Measurements from ENCODE around the gene NCCRP1.

DNA sequence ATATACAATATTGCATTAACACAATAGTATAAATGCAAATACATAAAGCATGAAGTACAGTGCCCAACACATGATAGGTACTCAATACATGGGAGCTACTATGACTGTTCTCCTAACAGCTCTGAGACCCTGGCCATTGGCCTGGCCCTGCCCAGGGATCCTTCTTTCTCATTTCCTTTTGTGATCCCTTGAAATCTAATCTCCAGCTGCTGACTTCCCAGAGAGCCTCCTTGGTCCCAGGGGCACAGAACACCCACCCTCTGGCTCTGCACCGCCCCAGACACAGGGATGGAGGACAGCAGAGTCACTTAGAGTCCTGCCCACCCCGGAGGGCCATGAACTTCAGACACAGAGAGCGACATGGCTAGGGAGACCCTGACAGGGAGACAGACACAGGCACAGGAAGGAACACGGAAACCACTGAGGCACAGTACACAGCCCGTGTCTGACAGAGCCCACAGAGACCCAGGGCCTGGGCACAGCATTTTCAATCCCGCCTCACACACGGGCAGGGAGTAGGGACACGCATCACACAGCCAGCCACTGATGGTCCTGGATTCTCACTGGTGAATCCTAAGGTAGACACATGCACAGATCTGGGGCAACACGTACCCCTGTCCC lies 11.5 kb downstream of the NCCRP1 start:
- TF ChIP-seq, protein P1, sequence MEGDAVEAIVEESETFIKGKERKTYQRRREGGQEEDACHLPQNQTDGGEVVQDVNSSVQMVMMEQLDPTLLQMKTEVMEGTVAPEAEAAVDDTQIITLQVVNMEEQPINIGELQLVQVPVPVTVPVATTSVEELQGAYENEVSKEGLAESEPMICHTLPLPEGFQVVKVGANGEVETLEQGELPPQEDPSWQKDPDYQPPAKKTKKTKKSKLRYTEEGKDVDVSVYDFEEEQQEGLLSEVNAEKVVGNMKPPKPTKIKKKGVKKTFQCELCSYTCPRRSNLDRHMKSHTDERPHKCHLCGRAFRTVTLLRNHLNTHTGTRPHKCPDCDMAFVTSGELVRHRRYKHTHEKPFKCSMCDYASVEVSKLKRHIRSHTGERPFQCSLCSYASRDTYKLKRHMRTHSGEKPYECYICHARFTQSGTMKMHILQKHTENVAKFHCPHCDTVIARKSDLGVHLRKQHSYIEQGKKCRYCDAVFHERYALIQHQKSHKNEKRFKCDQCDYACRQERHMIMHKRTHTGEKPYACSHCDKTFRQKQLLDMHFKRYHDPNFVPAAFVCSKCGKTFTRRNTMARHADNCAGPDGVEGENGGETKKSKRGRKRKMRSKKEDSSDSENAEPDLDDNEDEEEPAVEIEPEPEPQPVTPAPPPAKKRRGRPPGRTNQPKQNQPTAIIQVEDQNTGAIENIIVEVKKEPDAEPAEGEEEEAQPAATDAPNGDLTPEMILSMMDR (IDR thresholded peaks at IDR 0.05; ENCODE audit: extremely low read depth in 1 of 2, insufficient read depth in 1 of 2, low read depth in 1 of 2, low read length in 2 of 2): no peak
- TF ChIP-seq JUN (IDR thresholded peaks at IDR 0.05; ENCODE audit: borderline replicate concordance, insufficient read depth, insufficient read length, low read depth) (no peak), POLR2AphosphoS5 (IDR thresholded peaks at IDR 0.05; ENCODE audit: insufficient read depth, low read depth, low read length) (no peak), EZH2 (IDR thresholded peaks at IDR 0.05; ENCODE audit: borderline replicate concordance, low read depth, low read length, severe bottlenecking) (no peak), FOS (IDR thresholded peaks at IDR 0.05; ENCODE audit: borderline replicate concordance, insufficient read depth, low read length) (no peak), POLR2A (IDR thresholded peaks at IDR 0.05; ENCODE audit: low read depth, low read length) (no peak), GATA2 (IDR thresholded peaks at IDR 0.05; ENCODE audit: insufficient read depth, insufficient read length, low read depth, low read length) (no peak), MYC (IDR thresholded peaks at IDR 0.05; ENCODE audit: low read depth, low read length) (no peak)
- TF ChIP-seq, protein P2, sequence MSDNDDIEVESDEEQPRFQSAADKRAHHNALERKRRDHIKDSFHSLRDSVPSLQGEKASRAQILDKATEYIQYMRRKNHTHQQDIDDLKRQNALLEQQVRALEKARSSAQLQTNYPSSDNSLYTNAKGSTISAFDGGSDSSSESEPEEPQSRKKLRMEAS (IDR thresholded peaks at IDR 0.05; ENCODE audit: insufficient read depth, insufficient read length): no peak
